ENCODE data around the gene CALY.
"Not testable (repeated sequence)": the region's sequence is repeated elsewhere in the genome, so short reads cannot be mapped to it uniquely, and the experiment has no call there.

The CALY gene

GRCh38 chr10:133329491-133330202, 7.0 kb downstream of the CALY start:
- no peak for DNase-seq (ENCODE audit: low read depth)

- no peak for DNase-seq (ENCODE audit: low read depth)
These were observed 8.0 kb downstream of the CALY start for GRCh38 chr10:133328358-133329343.

GRCh38 chr10:133327651-133328357, 8.9 kb downstream of the CALY start:
- no peak for DNase-seq (ENCODE audit: low read depth)

- DNase-seq (ENCODE audit: low read depth) = no peak
These were observed 9.7 kb downstream of the CALY start for GRCh38 chr10:133326745-133327650.

GRCh38 chr10:133326223-133326551, 10.5 kb downstream of the CALY start:
- no peak for DNase-seq (ENCODE audit: low read depth)

- DNase-seq (ENCODE audit: low read depth) = no peak
These were observed 11.1 kb downstream of the CALY start for GRCh38 chr10:133325440-133326222.

- DNase-seq (ENCODE audit: low read depth) = no peak
These were observed 11.8 kb downstream of the CALY start for GRCh38 chr10:133324857-133325260.

- no peak for DNase-seq (ENCODE audit: low read depth)
These were observed 12.4 kb downstream of the CALY start for GRCh38 chr10:133324198-133324792.

- DNase-seq (ENCODE audit: low read depth) = not testable (repeated sequence)
These were observed 14.5 kb downstream of the CALY start for GRCh38 chr10:133322064-133322709.

GRCh38 chr10:133320852-133321422, 15.8 kb downstream of the CALY start:
- not testable (repeated sequence) for DNase-seq (ENCODE audit: low read depth)

GRCh38 chr10:133318494-133319127, 18.1 kb downstream of the CALY start:
- no peak for DNase-seq (ENCODE audit: low read depth)

GRCh38 chr10:133316732-133317131, 20.0 kb downstream of the CALY start:
- DNase-seq (ENCODE audit: low read depth) = no peak

- DNase-seq (ENCODE audit: low read depth) = no peak
These were observed 20.4 kb downstream of the CALY start for GRCh38 chr10:133316266-133316665.

GRCh38 chr10:133315847-133316246, 20.8 kb downstream of the CALY start:
- no peak for DNase-seq (ENCODE audit: low read depth)

- DNase-seq (ENCODE audit: low read depth) = no peak
These were observed 21.8 kb downstream of the CALY start for GRCh38 chr10:133314911-133315310.

GRCh38 chr10:133313192-133313591, 23.5 kb downstream of the CALY start:
- DNase-seq (ENCODE audit: low read depth) = no peak

GRCh38 chr10:133312769-133313145, 23.9 kb downstream of the CALY start:
- DNase-seq (ENCODE audit: low read depth) = no peak

GRCh38 chr10:133312016-133312768, 24.5 kb downstream of the CALY start:
- DNase-seq (ENCODE audit: low read depth) = no peak

Data from non-pigmented ciliary epithelial cell (primary cell).